ENCODE results near the gene CD74. TPM values are rescaled to one million over a fixed set of nuclear protein-coding genes. Genes with fewer than 3 reads are reported as not detected.

CD74 gene
- total and polyA plus RNA-seq, 2 of the 13 experiments (the other 11 are each of a cell fraction or from before 2014, with no cell fraction given) = 34.1 to 84.4 TPM

- no peaks in the 10 kb centered on the region; a peak in 1 of 5 replicates for H3K27me3 ChIP-seq (ENCODE audit: control insufficient read depth in 1 of 2, insufficient read depth in 2 of 2, low read length in 2 of 2)
- H3K79me2 ChIP-seq (ENCODE audit: insufficient read depth, low read length) = no peaks in the 10 kb centered on the region
- H4K20me1 ChIP-seq (ENCODE audit: insufficient read depth, low read length) = no peaks in the 10 kb centered on the region
- H3K36me3 ChIP-seq (replicated peaks in 1 of 2; ENCODE audit: control insufficient read depth in 1 of 2, insufficient read depth in 2 of 2, low read length in 2 of 2) = no peaks in the 10 kb centered on the region
- H3K4me3 ChIP-seq (replicated peaks in 1 of 3; ENCODE audit: insufficient read depth in 1 of 3, low read depth in 2 of 3, low read length in 3 of 3) = no peak overlapping the region
- WGBS (ENCODE audit: low lambda C conversion rate) = 23% methylated on average over 11 of the region's 13 CpGs
- no peaks in the 10 kb centered on the region for H3K9me3 ChIP-seq (ENCODE audit: low read length)
- ChIA-PET POLR2A (interaction anchor here (0.6 to 1.0 kb wide), 6 partner anchors 13 to 106 kb away, joined by 3 to 6 read pairs (median 4); partner anchors contain the start of genes CD74 and RPS14), CTCF (ENCODE audit: low intra/inter-chr PET ratio, low total read pairs) (interaction anchor here (1.1 to 2.5 kb wide), 4 partner anchors 25 to 86 kb away, joined by 4 to 27 read pairs (median 6); no protein-coding TSS in a partner anchor)
- FAIRE-seq (peak; percentile 89), DNase-seq (ENCODE audit: low spot score) (peak; percentile 71), ATAC-seq (peak; percentile 83)
- no peak overlapping the region for H2AFZ ChIP-seq (ENCODE audit: low read length)
- no peak overlapping the region for H3K9ac ChIP-seq (ENCODE audit: insufficient read depth, low read depth, low read length)
- H3K27ac ChIP-seq (ENCODE audit: extremely low read length, insufficient read depth, low read length) = no peak overlapping the region
- no peak overlapping the region for H3K4me2 ChIP-seq (ENCODE audit: low read depth, low read length)
- intact Hi-C loops (cut with micrococcal nuclease; ENCODE audit: unreplicated experiment) (loop anchor here (1.0 to 5.0 kb wide), 3 partner anchors 38 to 164 kb away; partner anchors contain the start of gene TCOF1), in situ Hi-C loops (cut with HindIII; ENCODE audit: extremely low pct_ligation_motif_present, low pct_unique_long_range_greater_than_20kb) (loop anchor here (5.0 kb wide), 2 partner anchors 39 to 164 kb away; no protein-coding TSS in a partner anchor)
- H3K4me1 ChIP-seq (ENCODE audit: insufficient read depth, low read length) = peaks cover 9% of the 10 kb centered on the region
- BruUV-seq (replicated peaks) = no TSS peak
- TF ChIP-seq ZNF607 (CRISPR knock-in tag; IDR thresholded peaks at IDR 0.05; ENCODE audit: borderline replicate concordance) (no peak), SAP130 (CRISPR knock-in tag; IDR thresholded peaks at IDR 0.05; ENCODE audit: low read depth) (peak; percentile 19; the same call in 1 of the 2 replicates), CEBPG (CRISPR knock-in tag; IDR thresholded peaks at IDR 0.05) (peak; percentile 44), SMYD3 (CRISPR knock-in tag; IDR thresholded peaks at IDR 0.05) (no peak), ZNF761 (CRISPR knock-in tag; conservative IDR thresholded peaks at IDR 0.05) (no peak), ZNF256 (CRISPR knock-in tag; conservative IDR thresholded peaks at IDR 0.05) (no peak), ZNF512 (CRISPR knock-in tag; IDR thresholded peaks at IDR 0.05) (peak; percentile 40; the same call in 1 of the 2 replicates), REPIN1 (CRISPR knock-in tag; IDR thresholded peaks at IDR 0.05; ENCODE audit: borderline replicate concordance, low read depth) (no peak), RAD21 (CRISPR knock-in tag; IDR thresholded peaks at IDR 0.05) (peak; percentile 89), ZNF614 (CRISPR knock-in tag; IDR thresholded peaks at IDR 0.05; ENCODE audit: borderline replicate concordance) (0 out of 2 replicates have a peak, but pooled peaks have one; percentile 33), BCL3 (CRISPR knock-in tag; IDR thresholded peaks at IDR 0.05) (no peak), SIX1 (CRISPR knock-in tag; IDR thresholded peaks at IDR 0.05; ENCODE audit: borderline replicate concordance) (no peak; the same call in 1 of the 2 replicates)
- TF ChIP-seq, protein P1, sequence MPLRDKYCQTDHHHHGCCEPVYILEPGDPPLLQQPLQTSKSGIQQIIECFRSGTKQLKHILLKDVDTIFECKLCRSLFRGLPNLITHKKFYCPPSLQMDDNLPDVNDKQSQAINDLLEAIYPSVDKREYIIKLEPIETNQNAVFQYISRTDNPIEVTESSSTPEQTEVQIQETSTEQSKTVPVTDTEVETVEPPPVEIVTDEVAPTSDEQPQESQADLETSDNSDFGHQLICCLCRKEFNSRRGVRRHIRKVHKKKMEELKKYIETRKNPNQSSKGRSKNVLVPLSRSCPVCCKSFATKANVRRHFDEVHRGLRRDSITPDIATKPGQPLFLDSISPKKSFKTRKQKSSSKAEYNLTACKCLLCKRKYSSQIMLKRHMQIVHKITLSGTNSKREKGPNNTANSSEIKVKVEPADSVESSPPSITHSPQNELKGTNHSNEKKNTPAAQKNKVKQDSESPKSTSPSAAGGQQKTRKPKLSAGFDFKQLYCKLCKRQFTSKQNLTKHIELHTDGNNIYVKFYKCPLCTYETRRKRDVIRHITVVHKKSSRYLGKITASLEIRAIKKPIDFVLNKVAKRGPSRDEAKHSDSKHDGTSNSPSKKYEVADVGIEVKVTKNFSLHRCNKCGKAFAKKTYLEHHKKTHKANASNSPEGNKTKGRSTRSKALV (CRISPR knock-in tag; IDR thresholded peaks at IDR 0.05) = no peak
- TF ChIP-seq, protein P2, sequence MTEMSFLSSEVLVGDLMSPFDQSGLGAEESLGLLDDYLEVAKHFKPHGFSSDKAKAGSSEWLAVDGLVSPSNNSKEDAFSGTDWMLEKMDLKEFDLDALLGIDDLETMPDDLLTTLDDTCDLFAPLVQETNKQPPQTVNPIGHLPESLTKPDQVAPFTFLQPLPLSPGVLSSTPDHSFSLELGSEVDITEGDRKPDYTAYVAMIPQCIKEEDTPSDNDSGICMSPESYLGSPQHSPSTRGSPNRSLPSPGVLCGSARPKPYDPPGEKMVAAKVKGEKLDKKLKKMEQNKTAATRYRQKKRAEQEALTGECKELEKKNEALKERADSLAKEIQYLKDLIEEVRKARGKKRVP (CRISPR knock-in tag; IDR thresholded peaks at IDR 0.05) = peak in 1 of 2 experiments; percentile 52; a peak in 1 of 4 replicates
- TF ChIP-seq, protein P3, sequence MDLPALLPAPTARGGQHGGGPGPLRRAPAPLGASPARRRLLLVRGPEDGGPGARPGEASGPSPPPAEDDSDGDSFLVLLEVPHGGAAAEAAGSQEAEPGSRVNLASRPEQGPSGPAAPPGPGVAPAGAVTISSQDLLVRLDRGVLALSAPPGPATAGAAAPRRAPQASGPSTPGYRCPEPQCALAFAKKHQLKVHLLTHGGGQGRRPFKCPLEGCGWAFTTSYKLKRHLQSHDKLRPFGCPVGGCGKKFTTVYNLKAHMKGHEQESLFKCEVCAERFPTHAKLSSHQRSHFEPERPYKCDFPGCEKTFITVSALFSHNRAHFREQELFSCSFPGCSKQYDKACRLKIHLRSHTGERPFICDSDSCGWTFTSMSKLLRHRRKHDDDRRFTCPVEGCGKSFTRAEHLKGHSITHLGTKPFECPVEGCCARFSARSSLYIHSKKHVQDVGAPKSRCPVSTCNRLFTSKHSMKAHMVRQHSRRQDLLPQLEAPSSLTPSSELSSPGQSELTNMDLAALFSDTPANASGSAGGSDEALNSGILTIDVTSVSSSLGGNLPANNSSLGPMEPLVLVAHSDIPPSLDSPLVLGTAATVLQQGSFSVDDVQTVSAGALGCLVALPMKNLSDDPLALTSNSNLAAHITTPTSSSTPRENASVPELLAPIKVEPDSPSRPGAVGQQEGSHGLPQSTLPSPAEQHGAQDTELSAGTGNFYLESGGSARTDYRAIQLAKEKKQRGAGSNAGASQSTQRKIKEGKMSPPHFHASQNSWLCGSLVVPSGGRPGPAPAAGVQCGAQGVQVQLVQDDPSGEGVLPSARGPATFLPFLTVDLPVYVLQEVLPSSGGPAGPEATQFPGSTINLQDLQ (CRISPR knock-in tag; IDR thresholded peaks at IDR 0.05) = peak; percentile 78; the same call in 1 of the 2 replicates
These were observed 23.5 kb upstream of the CD74 start for GRCh38 chr5:150436141-150436680.

All from HepG2 (cell line).